ENCODE measurements around the gene SLC26A1.

DNA sequence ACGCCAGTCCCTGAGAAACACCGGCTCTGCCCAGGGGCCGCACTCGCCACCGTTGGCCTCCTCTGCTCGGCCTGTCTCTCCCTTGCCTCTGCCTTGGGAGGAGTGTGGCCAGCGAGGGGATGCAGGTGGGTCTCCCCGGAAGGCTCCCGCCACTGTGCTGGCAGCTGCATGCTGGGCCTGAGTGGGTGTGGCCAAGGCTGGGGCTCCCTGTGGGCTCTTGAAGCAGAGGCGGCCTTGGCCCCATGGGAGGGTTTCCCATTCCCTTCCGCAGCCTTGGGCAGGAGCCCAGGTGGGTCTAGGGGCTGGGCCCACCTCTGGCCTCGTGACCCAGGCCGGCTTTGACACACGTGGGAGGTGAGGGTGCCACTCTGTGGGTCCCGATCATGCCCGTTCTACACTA lies 37.4 kb upstream of the SLC26A1 start:
- TF ChIP-seq, protein P1, sequence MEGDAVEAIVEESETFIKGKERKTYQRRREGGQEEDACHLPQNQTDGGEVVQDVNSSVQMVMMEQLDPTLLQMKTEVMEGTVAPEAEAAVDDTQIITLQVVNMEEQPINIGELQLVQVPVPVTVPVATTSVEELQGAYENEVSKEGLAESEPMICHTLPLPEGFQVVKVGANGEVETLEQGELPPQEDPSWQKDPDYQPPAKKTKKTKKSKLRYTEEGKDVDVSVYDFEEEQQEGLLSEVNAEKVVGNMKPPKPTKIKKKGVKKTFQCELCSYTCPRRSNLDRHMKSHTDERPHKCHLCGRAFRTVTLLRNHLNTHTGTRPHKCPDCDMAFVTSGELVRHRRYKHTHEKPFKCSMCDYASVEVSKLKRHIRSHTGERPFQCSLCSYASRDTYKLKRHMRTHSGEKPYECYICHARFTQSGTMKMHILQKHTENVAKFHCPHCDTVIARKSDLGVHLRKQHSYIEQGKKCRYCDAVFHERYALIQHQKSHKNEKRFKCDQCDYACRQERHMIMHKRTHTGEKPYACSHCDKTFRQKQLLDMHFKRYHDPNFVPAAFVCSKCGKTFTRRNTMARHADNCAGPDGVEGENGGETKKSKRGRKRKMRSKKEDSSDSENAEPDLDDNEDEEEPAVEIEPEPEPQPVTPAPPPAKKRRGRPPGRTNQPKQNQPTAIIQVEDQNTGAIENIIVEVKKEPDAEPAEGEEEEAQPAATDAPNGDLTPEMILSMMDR (IDR thresholded peaks at IDR 0.05; ENCODE audit: low read length) = no peak
- TF ChIP-seq EZH2 (optimal IDR thresholded peaks at IDR 0.05; ENCODE audit: low read depth, low read length) (no peak), EZH2phosphoT487 (IDR thresholded peaks at IDR 0.05; ENCODE audit: low read length) (no peak)

All from MM.1S (cell line).